Keratinocyte (primary cell): ENCODE data around the gene MICAL3. TPM values are rescaled to one million over a fixed set of nuclear protein-coding genes. Genes with fewer than 3 reads are reported as not detected.
A peak's percentile ranks its signal among the peaks of the same experiment; 100 is the strongest.
"Not testable (repeated sequence)": the region's sequence is repeated elsewhere in the genome, so short reads cannot be mapped to it uniquely, and the experiment has no call there.

Experiments used
- DNase-seq: peaks from one replicate; pipeline ENCODE4 v3.0.0-alpha.2; 2011; ENCODE audit warnings: low read depth, missing footprints, low spot score
- FAIRE-seq: peaks from 2 replicates; lab custom pipeline; 2011; peaks lifted over from hg19 to GRCh38; lab: Jason Lieb, UNC
- H2AFZ ChIP-seq: 2 replicates; pipeline ENCODE4 v1.6.0; 2012; ENCODE audit warnings: low read length, control low read depth, inconsistent platforms; ENCODE audit not compliant: control insufficient read depth
- H3K27ac ChIP-seq: 2 replicates; pipeline ENCODE4 v1.5.1; 2011; ENCODE audit warnings: low read length; ENCODE audit not compliant: control insufficient read depth, insufficient read depth
- H3K27me3 ChIP-seq: 3 replicates; pipeline ENCODE4 v1.6.0; 2011; ENCODE audit warnings: low read length; ENCODE audit not compliant: control insufficient read depth, insufficient read depth; ENCODE audit errors: extremely low read depth
- H3K36me3 ChIP-seq, 2 experiments: 2 replicates in 1 of 2; 3 replicates in 1 of 2; pipeline ENCODE4 v1.5.1; 2011; ENCODE audit warnings: low read length in 2 of 2, mild to moderate bottlenecking in 1 of 2; ENCODE audit not compliant: control insufficient read depth in 2 of 2, insufficient read depth in 2 of 2; ENCODE audit errors: extremely low read depth in 1 of 2
- H3K4me1 ChIP-seq: 3 replicates; pipeline ENCODE4 v1.5.1; 2011; ENCODE audit warnings: low read length; ENCODE audit not compliant: control insufficient read depth, insufficient read depth; ENCODE audit errors: extremely low read depth
- H3K4me2 ChIP-seq: 3 replicates; pipeline ENCODE4 v1.6.0; 2011; ENCODE audit warnings: low read depth, low read length; ENCODE audit not compliant: control insufficient read depth, insufficient read depth; ENCODE audit errors: extremely low read depth
- H3K4me3 ChIP-seq, 3 experiments: fragments of 200-600 bp in 1 of 3; sonication (generic) in 1 of 3; 2 replicates in 2 of 3; 3 replicates in 1 of 3; pipeline ENCODE4 v1.5.1; 2011 to 2016; ENCODE audit warnings: low read length in 3 of 3, mild to moderate bottlenecking in 3 of 3, control low read depth in 2 of 3, inconsistent platforms in 1 of 3, low read depth in 1 of 3, mixed read lengths in 1 of 3, mixed run types in 1 of 3, moderate library complexity in 1 of 3; ENCODE audit not compliant: control insufficient read depth in 2 of 3, insufficient read depth in 2 of 3; ENCODE audit errors: extremely low read depth in 1 of 3
- H3K79me2 ChIP-seq: 2 replicates; pipeline ENCODE4 v1.6.0; 2012; ENCODE audit warnings: low read length; ENCODE audit not compliant: control insufficient read depth, insufficient read depth
- H3K9ac ChIP-seq: 3 replicates; pipeline ENCODE4 v1.6.0; 2011; ENCODE audit warnings: low read length; ENCODE audit not compliant: control insufficient read depth, insufficient read depth; ENCODE audit errors: extremely low read depth
- H3K9me1 ChIP-seq: 3 replicates; pipeline ENCODE4 v1.6.0; 2011; ENCODE audit warnings: low read length; ENCODE audit not compliant: control insufficient read depth, insufficient read depth; ENCODE audit errors: extremely low read depth
- H3K9me3 ChIP-seq: 2 replicates; pipeline ENCODE4 v1.5.1; 2012; ENCODE audit warnings: low read depth, low read length; ENCODE audit not compliant: control insufficient read depth
- H4K20me1 ChIP-seq: 3 replicates; pipeline ENCODE4 v1.6.0; 2011; ENCODE audit warnings: low read length; ENCODE audit not compliant: control insufficient read depth, insufficient read depth; ENCODE audit errors: extremely low read depth
- CTCF ChIP-seq, 3 experiments: IDR thresholded peaks in 1 of 3; conservative IDR thresholded peaks in 1 of 3; optimal IDR thresholded peaks in 1 of 3; 2 replicates in 2 of 3; 3 replicates in 1 of 3; pipeline versions ENCODE3 to v1.5.1; 2011; ENCODE audit warnings: low read length in 3 of 3, mild to moderate bottlenecking in 3 of 3, moderate library complexity in 2 of 3, control low read depth in 1 of 3, inconsistent platforms in 1 of 3; ENCODE audit not compliant: insufficient read depth in 2 of 3; ENCODE audit errors: extremely low read depth in 1 of 3
- EZH2 ChIP-seq: IDR thresholded peaks from one replicate; pipeline ENCODE4 v1.6.1; 2012; ENCODE audit warnings: inconsistent platforms, mild to moderate bottlenecking, low read length, moderate library complexity
- dilution Hi-C: fragments of 300-500 bp; cut with MboI; formaldehyde crosslinking; loops from one replicate; pipeline ENCODE4 v1.7.0; 2020; ENCODE audit warnings: low sequenced_read_pairs; ENCODE audit not compliant: extremely low pct_ligation_motif_present
- polyA plus RNA-seq, 5 experiments: library from polyadenylated mRNA; depleted of rRNA in 3 of 5; stranded (reverse) in 3 of 5; stranded (forward) in 1 of 5; unstranded in 1 of 5; fragments of >200 nt; gene quantifications; 1 replicate in 1 of 5; 2 replicates in 3 of 5; 3 replicates in 1 of 5; pipeline versions ENCODE4 v1.2.1 to v1.2.3, GENCODE V29; 2011 to 2012; ENCODE audit warnings: missing spikeins in 2 of 5, low read depth in 1 of 5, low replicate concordance in 1 of 5

The MICAL3 gene
- polyA plus RNA-seq, 1 donor (not counting 4 experiments of a cell fraction or from before 2014, with no cell fraction given), result 27.9 TPM

- FAIRE-seq, result no peak
- Histone ChIP-seq H3K4me1 (peaks cover 31% of the 10 kb centered on the region), H3K9ac (no peak overlapping the region), H3K27me3 (no peaks in the 10 kb centered on the region), H4K20me1 (no peaks in the 10 kb centered on the region), H3K79me2 (peaks cover 15% of the 10 kb centered on the region), H3K4me3 (no peak overlapping the region), H3K9me1 (no peaks in the 10 kb centered on the region), H2AFZ (no peak overlapping the region), H3K36me3 (no peaks in the 10 kb centered on the region), H3K9me3 (no peaks in the 10 kb centered on the region), H3K27ac (no peak overlapping the region), H3K4me2 (no peak overlapping the region)
- dilution Hi-C loops, result no loop called here
- no peak for DNase-seq
- TF ChIP-seq EZH2 (no peak), CTCF (optimal IDR thresholded peaks at IDR 0.05 in 1 of 3, IDR thresholded peaks at IDR 0.05 in 1 of 3, conservative IDR thresholded peaks at IDR 0.05 in 1 of 3; ENCODE audit: extremely low read depth in 1 of 3, insufficient read depth in 2 of 3, low read length in 3 of 3) (no peak)
Observed at GRCh38 chr22:18073467-18073866, 49.1 kb upstream of the MICAL3 start.

DNA sequence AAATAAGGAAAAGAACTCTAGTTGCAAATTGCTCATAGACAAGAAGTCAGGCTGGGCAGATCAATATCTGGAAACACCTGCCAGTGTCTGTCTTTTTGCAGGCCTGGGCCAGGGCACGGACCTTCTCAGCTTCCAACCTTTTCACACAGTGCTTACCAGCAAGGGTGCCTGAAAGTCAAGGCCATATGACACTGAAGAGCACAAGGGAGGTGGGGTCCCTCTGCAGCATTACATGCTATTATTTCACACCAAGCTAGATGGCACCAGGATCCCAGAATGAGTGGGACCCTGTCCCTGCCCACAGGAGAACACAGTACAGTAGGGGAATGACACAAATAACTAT, 47.6 kb upstream of the MICAL3 start:
- H3K4me3 ChIP-seq, result no peak overlapping the region
- H3K4me2 ChIP-seq, result no peak overlapping the region
- FAIRE-seq (no peak), DNase-seq (no peak)
- H3K79me2 ChIP-seq, result peaks cover 2% of the 10 kb centered on the region
- dilution Hi-C loops, result no loop called here
- H3K36me3 ChIP-seq, result no peaks in the 10 kb centered on the region
- H4K20me1 ChIP-seq, result no peaks in the 10 kb centered on the region
- TF ChIP-seq EZH2 (no peak), CTCF (optimal IDR thresholded peaks at IDR 0.05 in 1 of 3, IDR thresholded peaks at IDR 0.05 in 1 of 3, conservative IDR thresholded peaks at IDR 0.05 in 1 of 3; ENCODE audit: extremely low read depth in 1 of 3, insufficient read depth in 2 of 3, low read length in 3 of 3) (no peak)
- no peaks in the 10 kb centered on the region for H3K27me3 ChIP-seq
- H3K9me3 ChIP-seq, result no peaks in the 10 kb centered on the region
- H3K9ac ChIP-seq, result no peak overlapping the region
- peaks cover 27% of the 10 kb centered on the region for H3K4me1 ChIP-seq
- H3K9me1 ChIP-seq, result no peaks in the 10 kb centered on the region
- no peak overlapping the region for H3K27ac ChIP-seq
- H2AFZ ChIP-seq, result no peak overlapping the region

DNA sequence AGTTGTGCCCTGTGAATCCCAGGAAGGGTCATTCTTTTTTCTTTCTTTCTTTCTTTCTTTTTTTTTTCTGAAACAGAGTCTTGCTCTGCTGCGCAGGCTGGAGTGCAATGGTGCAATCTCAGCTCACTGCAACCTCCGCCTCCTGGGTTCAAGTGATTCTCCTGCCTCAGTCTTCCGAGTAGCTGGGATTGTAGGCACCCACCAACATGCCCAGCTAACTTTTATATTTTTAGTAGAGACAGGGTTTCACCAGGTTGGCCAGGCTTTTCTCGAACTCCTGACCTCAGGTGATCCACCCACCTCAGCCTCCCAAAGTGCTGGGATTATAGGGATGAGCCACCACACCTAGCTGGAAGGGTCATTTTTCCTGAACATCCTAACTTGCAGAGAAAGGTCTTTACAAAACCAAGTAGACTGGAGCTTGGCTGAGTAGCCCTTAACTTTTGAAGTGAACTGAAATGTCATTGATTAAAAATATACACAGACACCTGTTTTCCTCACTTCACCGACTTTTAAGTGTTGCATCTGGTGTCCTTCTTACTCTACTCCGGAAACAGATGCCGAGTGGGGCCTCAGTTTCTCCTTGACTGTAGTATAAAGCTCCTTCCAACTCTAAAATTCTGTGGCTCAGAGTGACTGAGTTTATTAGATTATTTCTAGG, 47.1 kb upstream of the MICAL3 start:
- H4K20me1 ChIP-seq, FAIRE-seq, H3K27me3 ChIP-seq, H3K79me2 ChIP-seq, DNase-seq, H3K9ac ChIP-seq, H3K9me3 ChIP-seq, dilution Hi-C loops, H3K36me3 ChIP-seq, H3K9me1 ChIP-seq, H2AFZ ChIP-seq: not testable (repeated sequence)
- Histone ChIP-seq H3K27ac (peak overlapping the region; percentile 39), H3K4me3 (peak overlapping the region in 2 of 3 experiments; percentile 29 to 31), H3K4me1 (peaks cover 22% of the 10 kb centered on the region), H3K4me2 (peak overlapping the region; percentile 76)
